GM10847 (cell line): Measurements from ENCODE around the gene EID3.

Experiments
- POLR2A ChIP-seq: IDR thresholded peaks from 2 replicates; pipeline ENCODE4 v1.6.1; 2011; ENCODE audit not compliant: insufficient read length; ENCODE audit errors: extremely low read depth

EID3 gene

GRCh38 chr12:104340925-104341611 is 37.5 kb downstream of the EID3 start:
- no peak for TF ChIP-seq POLR2A

GRCh38 chr12:104342147-104342546 is 38.6 kb downstream of the EID3 start:
- TF ChIP-seq POLR2A = no peak

GRCh38 chr12:104342635-104343249 is 39.2 kb downstream of the EID3 start:
- no peak for TF ChIP-seq POLR2A

- TF ChIP-seq POLR2A = no peak
Measured at GRCh38 chr12:104344682-104345081, 41.1 kb downstream of the EID3 start.

- no peak for TF ChIP-seq POLR2A
Measured at GRCh38 chr12:104345234-104346066, 41.9 kb downstream of the EID3 start.

GRCh38 chr12:104347374-104348075 is 44.0 kb downstream of the EID3 start:
- TF ChIP-seq POLR2A = no peak

GRCh38 chr12:104348283-104348993 is 44.9 kb downstream of the EID3 start:
- TF ChIP-seq POLR2A = no peak

- TF ChIP-seq POLR2A = no peak
Measured at GRCh38 chr12:104348994-104349494, 45.5 kb downstream of the EID3 start.

- no peak for TF ChIP-seq POLR2A
Measured at GRCh38 chr12:104350211-104351056, 46.9 kb downstream of the EID3 start.

GRCh38 chr12:104351057-104351983 is 47.8 kb downstream of the EID3 start:
- TF ChIP-seq POLR2A = no peak

GRCh38 chr12:104352106-104352713 is 48.7 kb downstream of the EID3 start:
- no peak for TF ChIP-seq POLR2A
